Measurements from ENCODE around the gene STIM2. TPM values are rescaled to one million over a fixed set of nuclear protein-coding genes. Genes with fewer than 3 reads are reported as not detected.

Gene STIM2
- total and polyA plus RNA-seq, 9 of the 15 experiments (the other 6 are each of a cell fraction or from before 2014, with no cell fraction given): 7.2 to 26.8 (median 15.4) TPM

DNA sequence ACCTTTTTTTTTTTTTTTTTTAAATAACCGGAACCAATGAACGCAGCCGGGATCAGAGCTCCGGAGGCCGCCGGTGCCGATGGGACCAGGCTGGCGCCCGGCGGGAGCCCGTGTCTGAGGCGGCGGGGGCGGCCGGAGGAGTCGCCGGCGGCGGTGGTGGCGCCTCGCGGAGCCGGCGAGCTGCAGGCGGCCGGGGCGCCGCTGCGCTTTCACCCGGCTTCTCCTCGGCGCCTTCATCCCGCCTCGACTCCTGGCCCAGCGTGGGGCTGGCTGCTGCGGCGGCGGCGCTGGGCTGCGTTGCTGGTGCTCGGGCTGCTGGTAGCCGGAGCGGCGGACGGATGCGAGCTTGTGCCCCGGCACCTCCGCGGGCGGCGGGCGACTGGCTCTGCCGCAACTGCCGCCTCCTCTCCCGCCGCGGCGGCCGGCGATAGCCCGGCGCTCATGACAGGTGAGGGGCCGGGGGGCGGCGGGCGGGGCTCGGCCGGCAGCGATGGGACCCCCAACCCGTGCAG lies 337 bp downstream of the STIM2 start (continued):
- TF ChIP-seq, protein P1, sequence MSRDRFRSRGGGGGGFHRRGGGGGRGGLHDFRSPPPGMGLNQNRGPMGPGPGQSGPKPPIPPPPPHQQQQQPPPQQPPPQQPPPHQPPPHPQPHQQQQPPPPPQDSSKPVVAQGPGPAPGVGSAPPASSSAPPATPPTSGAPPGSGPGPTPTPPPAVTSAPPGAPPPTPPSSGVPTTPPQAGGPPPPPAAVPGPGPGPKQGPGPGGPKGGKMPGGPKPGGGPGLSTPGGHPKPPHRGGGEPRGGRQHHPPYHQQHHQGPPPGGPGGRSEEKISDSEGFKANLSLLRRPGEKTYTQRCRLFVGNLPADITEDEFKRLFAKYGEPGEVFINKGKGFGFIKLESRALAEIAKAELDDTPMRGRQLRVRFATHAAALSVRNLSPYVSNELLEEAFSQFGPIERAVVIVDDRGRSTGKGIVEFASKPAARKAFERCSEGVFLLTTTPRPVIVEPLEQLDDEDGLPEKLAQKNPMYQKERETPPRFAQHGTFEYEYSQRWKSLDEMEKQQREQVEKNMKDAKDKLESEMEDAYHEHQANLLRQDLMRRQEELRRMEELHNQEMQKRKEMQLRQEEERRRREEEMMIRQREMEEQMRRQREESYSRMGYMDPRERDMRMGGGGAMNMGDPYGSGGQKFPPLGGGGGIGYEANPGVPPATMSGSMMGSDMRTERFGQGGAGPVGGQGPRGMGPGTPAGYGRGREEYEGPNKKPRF (IDR thresholded peaks at IDR 0.05; ENCODE audit: low read depth, low read length): no peak
- TF ChIP-seq ZNF592 (IDR thresholded peaks at IDR 0.05) (peak; percentile 37; the same call in 1 of the 2 replicates), HMBOX1 (IDR thresholded peaks at IDR 0.05) (no peak), HDAC1 (IDR thresholded peaks at IDR 0.05) (no peak), NR2C1 (IDR thresholded peaks at IDR 0.05) (no peak), NR2C1 (tag; IDR thresholded peaks at IDR 0.05) (no peak), EHMT2 (IDR thresholded peaks at IDR 0.05) (no peak), ELK1 (CRISPR knock-in tag; IDR thresholded peaks at IDR 0.05) (no peak), U2AF2 (optimal IDR thresholded peaks at IDR 0.05; ENCODE audit: low read depth, low read length) (no peak), L3MBTL2 (IDR thresholded peaks at IDR 0.05) (no peak), ARID2 (IDR thresholded peaks at IDR 0.05) (no peak), PTRF (tag; IDR thresholded peaks at IDR 0.05) (no peak)

Data from K562 (cell line).